Stimulated activated CD8-positive, alpha-beta memory T cell treated with anti-CD3 and anti-CD28 coated beads, Interleukin-15, amount 100 ng/mL, for 24 hours (primary cell): ENCODE data around the gene MKNK2.

Experiments
- DNase-seq: peaks from one replicate; pipeline ENCODE4 v3.0.0-alpha.2; 2020; ENCODE audit warnings: low read depth

MKNK2 gene

GRCh38 chr19:2080336-2080988, 29.4 kb upstream of the MKNK2 start:
- DNase-seq = no peak

- DNase-seq = no peak
Observed at GRCh38 chr19:2079865-2080301, 28.8 kb upstream of the MKNK2 start.

- DNase-seq = no peak
Observed at GRCh38 chr19:2079076-2079864, 28.2 kb upstream of the MKNK2 start.

DNA sequence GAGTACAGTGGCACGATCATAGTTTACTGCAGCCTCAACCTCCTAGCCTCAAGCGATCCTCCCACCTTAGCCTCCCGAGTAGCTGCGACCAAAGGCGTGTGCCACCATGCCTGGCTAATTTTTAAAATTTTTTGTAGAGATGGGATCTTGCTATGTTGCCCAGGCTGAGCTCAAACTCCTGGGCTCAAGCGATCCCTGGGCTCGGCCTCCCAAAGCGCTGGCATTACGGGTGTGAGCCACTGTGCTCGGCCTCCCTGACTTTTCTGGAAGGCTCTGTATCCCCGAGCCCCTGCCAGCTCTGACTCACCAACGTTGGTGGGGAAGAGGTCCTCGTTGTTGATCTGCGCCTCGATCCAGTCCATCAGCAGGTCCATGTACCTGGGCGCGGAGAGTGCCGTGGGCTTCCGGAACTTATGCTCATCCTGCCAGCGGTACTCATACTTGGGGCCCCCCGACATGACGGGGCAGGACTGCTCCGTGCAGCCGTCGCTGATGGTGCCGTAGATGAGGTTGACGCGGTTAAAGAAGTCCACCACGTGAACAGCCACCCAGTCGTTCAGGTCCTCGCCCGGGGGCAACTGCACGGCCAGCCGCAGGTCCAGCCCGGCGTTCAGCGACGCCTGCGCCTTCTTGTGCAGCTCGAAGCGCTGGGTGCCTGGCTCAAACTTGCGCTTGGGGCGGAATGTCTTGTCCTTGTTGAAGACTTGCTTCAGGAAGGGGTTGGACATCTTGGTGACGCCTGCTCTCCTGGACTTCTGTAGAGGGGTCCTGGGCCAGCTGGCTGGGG, 27.0 kb upstream of the MKNK2 start:
- no peak for DNase-seq

DNA sequence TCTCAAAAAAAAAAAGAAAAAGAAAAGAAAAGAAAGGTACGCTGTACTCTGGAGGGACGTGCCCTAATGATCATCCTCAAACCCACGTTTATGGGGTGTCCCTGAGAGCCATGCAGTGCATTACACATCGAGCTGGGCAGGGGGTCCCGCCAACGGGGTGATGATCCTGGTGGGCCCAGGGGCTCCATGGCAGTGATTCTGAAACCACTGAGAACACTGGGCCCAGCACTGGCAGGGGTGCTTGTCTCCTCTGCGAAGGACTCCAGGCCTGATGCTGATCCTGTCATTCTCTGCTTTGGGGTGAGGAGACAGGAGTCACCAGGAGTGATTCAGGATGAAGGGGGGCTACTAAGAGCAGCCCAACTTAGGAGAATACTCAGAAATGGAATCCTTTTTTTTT, 26.4 kb upstream of the MKNK2 start:
- DNase-seq = no peak

GRCh38 chr19:2076526-2076944, 25.5 kb upstream of the MKNK2 start:
- DNase-seq = no peak

GRCh38 chr19:2072757-2073551, 21.9 kb upstream of the MKNK2 start:
- no peak for DNase-seq

DNA sequence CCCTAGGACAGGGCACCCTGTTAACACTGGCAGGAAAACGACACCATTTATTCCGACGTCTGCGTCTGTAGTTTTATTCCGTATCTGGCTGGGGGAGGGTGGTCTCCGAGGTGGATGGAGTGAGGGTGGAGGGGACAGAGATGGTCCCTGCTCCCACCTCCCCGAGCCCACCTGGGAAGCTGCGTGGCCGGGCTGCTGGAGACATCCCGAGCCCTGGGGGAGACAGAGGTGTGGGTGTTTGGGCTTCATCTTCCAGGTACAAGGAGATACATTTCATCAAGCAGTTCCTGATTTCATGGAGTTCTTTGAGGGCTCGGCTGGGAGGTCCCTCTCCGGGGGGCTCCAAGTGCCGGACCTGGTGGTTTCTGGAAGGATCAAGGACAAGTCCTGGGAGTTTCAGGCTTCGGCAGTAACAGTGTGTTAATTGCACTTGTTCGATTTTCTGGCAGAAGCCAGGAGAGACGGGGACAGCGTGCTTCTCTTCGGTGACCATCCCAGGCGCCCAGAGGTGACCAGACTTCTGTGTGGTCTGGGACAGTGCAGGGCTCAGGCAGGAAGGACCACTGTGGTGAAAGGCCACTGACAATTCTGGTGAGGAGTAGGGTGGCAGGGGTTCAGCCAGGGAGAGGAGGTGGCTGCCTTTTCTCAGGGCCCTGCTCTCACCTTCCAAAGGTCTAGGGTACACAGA, 20.1 kb upstream of the MKNK2 start:
- DNase-seq = no peak

- no peak for DNase-seq
Observed at GRCh38 chr19:2070436-2070827, 19.4 kb upstream of the MKNK2 start.

GRCh38 chr19:2064788-2065524, 13.9 kb upstream of the MKNK2 start:
- no peak for DNase-seq

DNA sequence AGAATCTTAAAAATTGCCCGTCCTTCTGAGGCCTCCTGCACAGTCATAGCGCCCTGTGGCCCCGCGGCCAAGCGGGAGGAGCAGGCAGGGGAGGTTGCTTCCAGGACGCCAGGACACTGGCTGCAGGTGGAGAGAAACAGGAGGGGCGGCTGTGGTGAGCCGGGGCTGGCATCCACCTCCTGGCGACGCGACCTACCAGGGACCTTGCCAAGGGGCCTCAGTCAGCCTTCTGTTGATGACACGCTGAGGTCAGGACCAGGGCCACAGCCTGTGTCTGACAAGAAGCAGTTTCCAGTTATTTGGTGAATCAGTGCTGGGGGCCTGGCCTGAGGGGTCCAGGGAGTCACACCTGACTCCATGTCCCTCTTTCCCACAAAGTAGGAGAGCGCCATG, 13.3 kb upstream of the MKNK2 start:
- no peak for DNase-seq

DNA sequence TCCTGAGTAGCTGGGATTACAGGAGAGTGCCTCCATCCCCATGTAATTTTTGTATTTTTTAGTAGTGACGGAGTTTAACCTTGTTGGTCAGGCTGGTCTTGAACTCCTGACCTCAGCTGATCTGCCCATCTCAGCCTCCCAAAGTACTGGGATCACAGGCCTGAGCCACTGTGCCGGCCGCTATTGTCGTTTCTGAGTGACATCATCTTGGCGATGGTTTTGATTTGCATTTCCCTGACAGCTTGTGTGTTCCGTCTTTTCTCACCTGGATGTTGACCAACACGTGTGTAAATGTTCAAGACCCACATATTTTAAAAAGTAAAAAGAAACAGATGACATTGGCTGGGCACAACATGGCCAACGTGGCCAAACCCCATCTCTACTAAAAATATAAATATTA, 12.8 kb upstream of the MKNK2 start:
- DNase-seq = no peak

- no peak for DNase-seq
Observed at GRCh38 chr19:2062770-2063169, 11.7 kb upstream of the MKNK2 start.

GRCh38 chr19:2062389-2062729, 11.3 kb upstream of the MKNK2 start:
- no peak for DNase-seq

DNA sequence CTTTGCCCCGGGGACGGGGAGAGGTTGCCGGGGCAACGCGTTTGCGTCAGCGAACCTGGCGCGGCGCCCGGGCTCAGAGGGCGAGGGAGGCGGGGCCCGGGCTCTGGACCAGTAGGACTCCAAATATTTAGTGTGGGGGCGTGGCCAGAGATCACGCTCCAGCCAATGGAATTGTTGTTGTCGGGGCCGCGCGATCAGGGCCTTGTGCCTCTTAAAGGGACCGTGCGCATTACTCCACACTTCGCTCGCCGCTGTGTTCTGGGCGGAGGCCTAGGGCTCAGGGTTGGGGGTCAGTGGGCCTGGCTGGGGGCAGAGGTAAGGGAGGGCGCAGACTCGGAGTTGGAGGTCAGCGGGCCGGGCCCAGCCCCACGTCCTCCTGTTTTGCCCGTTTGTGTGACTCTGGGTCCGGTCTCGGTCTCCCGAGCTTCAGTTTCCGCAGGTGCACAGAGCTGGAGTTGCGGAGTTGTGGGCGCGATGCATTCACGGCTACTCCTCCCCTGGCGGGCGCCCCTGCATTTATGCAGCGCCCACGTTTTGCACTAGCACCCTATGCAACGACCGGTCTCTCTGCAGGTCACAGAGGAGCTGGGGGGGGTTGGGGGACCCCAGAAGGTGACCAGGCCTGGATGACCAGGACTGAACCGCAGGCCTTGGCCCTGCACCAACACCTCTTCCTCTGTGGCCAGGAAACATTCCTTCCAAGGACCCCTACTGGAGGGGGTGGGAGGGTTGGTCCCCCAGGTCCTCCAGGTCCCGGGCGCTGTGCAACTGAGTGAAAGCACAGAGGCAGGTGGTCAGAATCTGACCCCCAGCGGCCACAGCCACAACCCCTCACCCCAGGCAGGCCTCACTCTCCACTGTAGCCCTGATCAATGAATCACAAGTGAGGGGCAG, 10.7 kb upstream of the MKNK2 start:
- DNase-seq = peak; percentile 100

GRCh38 chr19:2060884-2061494, 9.9 kb upstream of the MKNK2 start:
- no peak for DNase-seq

- no peak for DNase-seq
Observed at GRCh38 chr19:2059422-2060201, 8.6 kb upstream of the MKNK2 start.

DNA sequence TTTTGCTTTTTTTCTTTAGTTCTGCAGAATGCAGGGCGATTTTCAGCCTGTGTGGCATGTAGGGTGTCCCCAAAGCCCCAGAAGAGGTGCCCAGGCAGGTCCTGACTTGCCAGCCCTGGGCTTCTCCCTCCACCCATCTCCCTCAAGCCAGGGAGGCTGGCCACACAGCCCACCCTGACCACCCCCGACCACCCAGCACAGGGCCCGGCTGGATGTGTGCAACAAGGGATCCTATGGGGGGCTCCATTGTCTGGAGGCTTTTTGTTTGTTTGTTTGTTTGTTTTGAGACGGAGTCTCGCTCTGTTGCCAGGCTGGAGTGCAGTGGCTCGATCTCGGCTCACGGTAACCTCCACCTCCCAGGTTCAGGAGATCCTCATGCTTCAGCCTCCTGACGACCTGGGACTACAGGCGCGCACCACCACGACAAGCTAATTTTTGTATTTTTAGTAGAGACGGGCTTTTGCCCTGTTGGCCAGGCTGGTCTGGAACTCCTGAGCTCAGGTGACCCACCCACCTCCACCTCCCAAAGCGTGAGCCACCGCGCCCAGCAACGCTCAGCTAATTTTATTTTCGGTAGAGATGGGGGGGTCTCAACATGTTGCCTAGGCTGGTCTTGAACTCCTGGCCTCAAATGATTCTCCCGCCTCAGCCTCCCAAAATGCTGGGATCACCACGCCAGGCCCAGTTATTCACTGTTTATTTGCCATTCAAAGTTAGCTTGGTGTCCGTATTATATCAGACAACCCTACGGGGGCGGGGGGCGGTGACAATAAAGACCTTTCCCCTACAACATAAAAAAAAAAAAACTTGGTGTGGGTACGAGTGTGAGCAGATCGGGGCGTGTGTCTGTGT, 7.8 kb upstream of the MKNK2 start:
- no peak for DNase-seq
